Astrocyte (in vitro differentiated cells and primary cell): Measurements from ENCODE around the gene C2CD2.

Source experiments
- EZH2 ChIP-seq: IDR thresholded peaks from 2 replicates; pipeline ENCODE4 v1.6.1; 2012; ENCODE audit warnings: mild to moderate bottlenecking, low read length, inconsistent platforms; ENCODE audit not compliant: insufficient read depth
- TF ChIP-seq, protein P1 (sequence below): IDR thresholded peaks from 2 replicates; pipeline ENCODE4 v1.5.1; 2011; ENCODE audit warnings: low read depth, mild to moderate bottlenecking, inconsistent platforms, low read length, moderate library complexity; ENCODE audit not compliant: insufficient read depth

DNA sequence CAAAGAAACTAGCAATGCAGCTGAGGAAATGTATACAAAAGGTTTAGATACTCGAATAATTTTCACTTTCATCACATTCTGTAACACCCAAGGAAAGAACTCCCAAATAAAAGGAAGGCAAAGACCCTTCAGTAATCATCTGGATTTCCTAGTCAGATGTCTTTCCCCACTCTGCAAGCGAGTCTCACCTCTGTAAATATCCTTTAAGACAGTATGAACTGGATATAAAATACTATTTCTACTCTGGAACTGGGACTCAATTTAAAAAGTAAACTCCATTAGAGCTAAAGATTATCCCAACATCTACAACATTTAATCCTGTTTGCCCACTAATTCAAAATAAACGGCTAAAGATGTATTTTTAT, 27.0 kb downstream of the C2CD2 start:
- TF ChIP-seq, protein P1, sequence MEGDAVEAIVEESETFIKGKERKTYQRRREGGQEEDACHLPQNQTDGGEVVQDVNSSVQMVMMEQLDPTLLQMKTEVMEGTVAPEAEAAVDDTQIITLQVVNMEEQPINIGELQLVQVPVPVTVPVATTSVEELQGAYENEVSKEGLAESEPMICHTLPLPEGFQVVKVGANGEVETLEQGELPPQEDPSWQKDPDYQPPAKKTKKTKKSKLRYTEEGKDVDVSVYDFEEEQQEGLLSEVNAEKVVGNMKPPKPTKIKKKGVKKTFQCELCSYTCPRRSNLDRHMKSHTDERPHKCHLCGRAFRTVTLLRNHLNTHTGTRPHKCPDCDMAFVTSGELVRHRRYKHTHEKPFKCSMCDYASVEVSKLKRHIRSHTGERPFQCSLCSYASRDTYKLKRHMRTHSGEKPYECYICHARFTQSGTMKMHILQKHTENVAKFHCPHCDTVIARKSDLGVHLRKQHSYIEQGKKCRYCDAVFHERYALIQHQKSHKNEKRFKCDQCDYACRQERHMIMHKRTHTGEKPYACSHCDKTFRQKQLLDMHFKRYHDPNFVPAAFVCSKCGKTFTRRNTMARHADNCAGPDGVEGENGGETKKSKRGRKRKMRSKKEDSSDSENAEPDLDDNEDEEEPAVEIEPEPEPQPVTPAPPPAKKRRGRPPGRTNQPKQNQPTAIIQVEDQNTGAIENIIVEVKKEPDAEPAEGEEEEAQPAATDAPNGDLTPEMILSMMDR, result no peak
- TF ChIP-seq EZH2, result no peak
